ENCODE data around the gene BUD31. TPM values are rescaled to one million over a fixed set of nuclear protein-coding genes. Genes with fewer than 3 reads are reported as not detected.

The BUD31 gene
- total and polyA plus RNA-seq, 2 of the 4 experiments (the other 2 are of a cell fraction): 72.6 to 97.2 TPM

GRCh38 chr7:99365318-99366141 lies 43.2 kb upstream of the BUD31 start:
- H3K36me3 ChIP-seq (ENCODE audit: control insufficient read depth, insufficient read depth, low read length): peaks cover 35% of the 10 kb centered on the region
- no peak overlapping the region for H4K91ac ChIP-seq (ENCODE audit: insufficient read depth, low read depth, low read length)
- H3K9me3 ChIP-seq (ENCODE audit: control insufficient read depth, insufficient read depth, low read length): no peaks in the 10 kb centered on the region
- H4K20me1 ChIP-seq (ENCODE audit: insufficient read depth, low read length): peaks cover 24% of the 10 kb centered on the region
- no peak overlapping the region for H2BK20ac ChIP-seq (ENCODE audit: low read depth, low read length)
- no peak for ATAC-seq (ENCODE audit: low read depth)
- no peak overlapping the region for H3K4ac ChIP-seq (ENCODE audit: low read depth, low read length)
- ChIA-PET CTCF (no interaction called here), POLR2A (ENCODE audit: unreplicated experiment) (no interaction called here)
- no peak overlapping the region for H3K23ac ChIP-seq (ENCODE audit: low read depth, low read length)
- no peak overlapping the region for H3K9ac ChIP-seq (ENCODE audit: low read depth, low read length)
- H3K14ac ChIP-seq (replicated peaks; ENCODE audit: low read depth, low read length): no peak overlapping the region
- H2BK15ac ChIP-seq (ENCODE audit: low read depth, low read length): no peak overlapping the region
- no peak overlapping the region for H3K56ac ChIP-seq (ENCODE audit: extremely low read depth, insufficient read depth, low read length)
- peaks cover 7% of the 10 kb centered on the region for H3K9me1 ChIP-seq (ENCODE audit: insufficient read depth, low read length)
- WGBS, 2 experiments (ENCODE audit: extremely low coverage in 2 of 2, insufficient read length in 1 of 2): 100% methylated on average over 1 of the region's 17 CpGs; no CpG with 5 or more reads in 1 of the 2 experiments
- H3K4me2 ChIP-seq (ENCODE audit: low read depth, low read length): no peak overlapping the region
- no peak overlapping the region for H3K27ac ChIP-seq (ENCODE audit: insufficient read depth, low read length)
- H3K4me1 ChIP-seq (ENCODE audit: control insufficient read depth, insufficient read depth, low read length): peaks cover 6% of the 10 kb centered on the region
- no peak overlapping the region for H3K18ac ChIP-seq (ENCODE audit: low read depth, low read length)
- H2BK120ac ChIP-seq (ENCODE audit: low read depth, low read length): no peak overlapping the region
- intact Hi-C loops (cut with micrococcal nuclease) (no loop called here), dilution Hi-C loops (cut with HindIII; ENCODE audit: low sequenced_read_pairs, unreplicated experiment) (no loop called here), in situ Hi-C loops (cut with MboI; ENCODE audit: low sequenced_read_pairs) (no loop called here)
- peaks cover 11 to 45% of the 10 kb centered on the region in 2 experiments; a peak in 3 of 4 replicates for H3K79me1 ChIP-seq (ENCODE audit: low read depth in 1 of 2, low read length in 2 of 2)
- no peak overlapping the region for H4K5ac ChIP-seq (ENCODE audit: low read depth, low read length)
- peak overlapping the region; percentile 30 for H2AK9ac ChIP-seq (replicated peaks; ENCODE audit: low read depth, low read length, poor library complexity)
- DNase-seq: no peak
- H2AFZ ChIP-seq (replicated peaks; ENCODE audit: low read length, poor library complexity): peak overlapping the region; percentile 24
- no peak overlapping the region for H4K8ac ChIP-seq (ENCODE audit: low read depth in 2 of 2, low read length in 2 of 2)
- no peak overlapping the region for H3K4me3 ChIP-seq (ENCODE audit: insufficient read depth, low read depth, low read length)
- H3K27me3 ChIP-seq (ENCODE audit: control insufficient read depth, insufficient read depth, low read length): no peaks in the 10 kb centered on the region
- TF ChIP-seq CTCF (conservative IDR thresholded peaks at IDR 0.05; ENCODE audit: low read depth, low read length): peak; percentile 19; the same call in 1 of the 2 replicates
- TF ChIP-seq CHD1 (IDR thresholded peaks at IDR 0.05; ENCODE audit: low read depth, low read length): no peak
- H2AK5ac ChIP-seq (ENCODE audit: low read depth, low read length): no peak overlapping the region
- H2BK5ac ChIP-seq (ENCODE audit: low read depth, low read length, poor library complexity, severe bottlenecking): no peak overlapping the region
- BruUV-seq (replicated peaks): no TSS peak

All from IMR-90 (cell line).